HG03095 (cell line): ENCODE data around the gene CFAP46.
"Not testable (repeated sequence)": the region's sequence is repeated elsewhere in the genome, so short reads cannot be mapped to it uniquely, and the experiment has no call there.

Experiments
- ATAC-seq: cut with Tn5 transposase; IDR thresholded peaks from one replicate; pipeline ENCODE4 v1.9.1; 2021; ENCODE audit warnings: moderate library complexity; ENCODE audit not compliant: unreplicated experiment

CFAP46 gene

GRCh38 chr10:132779549-132780294 is 162.6 kb downstream of the CFAP46 start:
- no peak for ATAC-seq

- ATAC-seq: no peak
Observed at GRCh38 chr10:132777441-132777840, 164.9 kb downstream of the CFAP46 start.

GRCh38 chr10:132776821-132777220 is 165.5 kb downstream of the CFAP46 start:
- ATAC-seq: no peak

GRCh38 chr10:132776186-132776585 is 166.2 kb downstream of the CFAP46 start:
- ATAC-seq: no peak

GRCh38 chr10:132774902-132775863 is 167.2 kb downstream of the CFAP46 start:
- no peak for ATAC-seq

- no peak for ATAC-seq
Observed at GRCh38 chr10:132774181-132774901, 168.0 kb downstream of the CFAP46 start.

GRCh38 chr10:132772816-132773215 is 169.6 kb downstream of the CFAP46 start:
- ATAC-seq: not testable (repeated sequence)

- ATAC-seq: no peak
Observed at GRCh38 chr10:132770061-132771021, 172.0 kb downstream of the CFAP46 start.

- no peak for ATAC-seq
Observed at GRCh38 chr10:132768346-132769248, 173.8 kb downstream of the CFAP46 start.

- no peak for ATAC-seq
Observed at GRCh38 chr10:132766291-132766690, 176.1 kb downstream of the CFAP46 start.

- ATAC-seq: no peak
Observed at GRCh38 chr10:132765435-132765834, 176.9 kb downstream of the CFAP46 start.

- ATAC-seq: no peak
Observed at GRCh38 chr10:132764108-132764507, 178.3 kb downstream of the CFAP46 start.

- no peak for ATAC-seq
Observed at GRCh38 chr10:132763545-132763944, 178.8 kb downstream of the CFAP46 start.

- no peak for ATAC-seq
Observed at GRCh38 chr10:132762267-132762666, 180.1 kb downstream of the CFAP46 start.

GRCh38 chr10:132761395-132762060 is 180.8 kb downstream of the CFAP46 start:
- no peak for ATAC-seq

GRCh38 chr10:132758865-132759264 is 183.5 kb downstream of the CFAP46 start:
- no peak for ATAC-seq
